ENCODE data around the gene PI16.
"Not testable (repeated sequence)": the region's sequence is repeated elsewhere in the genome, so short reads cannot be mapped to it uniquely, and the experiment has no call there.

Gene PI16

DNA sequence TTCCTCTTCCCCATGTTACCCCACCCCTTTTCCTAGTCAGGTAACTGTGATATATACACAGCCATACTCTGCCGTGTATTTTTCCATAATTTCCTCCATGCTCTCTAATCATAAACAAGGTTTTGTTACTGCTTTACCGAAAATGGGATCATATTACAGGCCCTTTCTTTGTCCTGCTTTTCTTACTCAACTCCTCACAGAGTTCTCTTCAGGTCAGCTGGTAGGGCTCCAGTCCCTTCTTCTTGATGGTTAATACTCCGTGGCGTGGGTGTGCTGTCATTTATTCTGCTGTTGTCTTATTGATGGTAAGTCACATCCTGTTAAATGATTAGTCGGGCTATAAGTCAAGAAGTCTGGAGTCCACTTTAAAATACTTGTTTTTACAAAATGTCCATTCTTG is 24.9 kb upstream of the PI16 start:
- no peak for DNase-seq

DNA sequence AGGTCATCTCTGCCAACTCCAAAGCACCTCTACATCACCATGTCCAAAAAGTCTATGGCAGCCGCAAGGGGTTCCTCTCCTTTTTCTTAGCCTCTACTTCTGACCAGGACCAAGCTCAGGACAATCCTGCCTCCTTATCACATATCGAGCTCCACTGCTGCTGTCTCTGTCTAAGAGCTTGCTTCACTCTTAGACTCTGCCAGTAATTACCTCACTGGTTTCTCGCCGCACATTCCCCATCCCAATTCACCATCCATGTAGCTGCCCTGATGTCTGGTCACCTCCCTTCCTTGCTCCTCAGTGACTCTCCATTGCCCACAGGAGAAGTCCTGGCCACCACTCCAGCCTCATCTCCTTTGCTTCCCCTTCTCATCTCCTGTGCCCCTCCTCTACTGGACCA is 24.1 kb upstream of the PI16 start:
- no peak for DNase-seq

DNA sequence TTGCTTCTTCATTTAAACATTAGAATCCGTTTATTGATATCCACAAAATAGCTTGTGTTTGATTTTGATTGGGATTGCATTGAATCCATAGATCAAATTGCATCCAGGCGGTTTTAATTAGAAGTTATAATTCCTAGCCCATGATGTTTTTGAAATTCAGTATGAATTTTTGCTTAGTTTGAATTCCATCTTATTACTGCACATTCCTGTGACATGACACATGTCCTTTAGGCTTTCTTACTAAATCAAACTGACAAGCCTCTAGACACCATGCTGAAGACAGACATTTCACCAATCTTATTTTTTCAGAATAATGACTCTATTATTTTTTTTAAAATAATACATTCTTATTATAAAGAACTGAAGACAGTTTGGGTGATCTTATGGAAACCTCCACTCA is 21.4 kb upstream of the PI16 start:
- DNase-seq: no peak

DNA sequence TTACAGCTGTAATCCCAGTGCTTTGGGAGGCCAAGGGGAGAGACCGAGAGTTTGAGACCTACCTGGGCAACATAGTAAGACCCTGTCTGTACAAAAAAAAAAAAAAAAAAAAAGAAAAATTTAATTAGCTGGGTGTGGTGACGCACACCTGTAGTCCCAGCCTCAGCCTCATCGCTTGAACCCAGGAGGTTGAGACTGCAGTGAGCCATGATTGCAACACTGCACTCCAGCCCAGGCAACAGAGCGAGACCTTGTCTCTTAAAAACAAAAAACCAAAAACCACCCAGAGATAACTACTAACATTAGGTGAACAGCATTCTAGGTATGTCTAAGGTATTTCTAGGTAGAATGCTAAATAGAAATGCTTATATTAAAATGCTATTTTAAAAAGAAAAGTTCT is 21.0 kb upstream of the PI16 start:
- DNase-seq: no peak

DNA sequence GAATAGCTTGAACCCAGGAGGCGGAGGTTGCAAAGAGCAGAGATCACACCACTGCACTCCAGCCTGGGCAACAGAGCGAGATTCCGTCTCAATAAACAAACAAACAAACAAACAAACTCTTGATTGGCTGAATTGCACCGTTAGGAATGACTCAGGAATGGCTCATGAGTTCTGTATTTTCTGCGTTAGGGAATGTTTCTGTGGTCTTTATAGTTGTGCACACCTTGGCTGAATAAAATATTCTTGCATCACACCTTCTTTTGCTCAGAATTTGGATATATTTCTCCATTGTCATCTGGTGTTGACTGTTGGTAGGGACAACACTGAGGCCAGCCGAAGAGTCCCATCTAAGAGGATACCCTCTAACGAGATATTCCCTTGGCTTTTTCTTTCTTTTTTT is 19.6 kb upstream of the PI16 start:
- DNase-seq: no peak

DNA sequence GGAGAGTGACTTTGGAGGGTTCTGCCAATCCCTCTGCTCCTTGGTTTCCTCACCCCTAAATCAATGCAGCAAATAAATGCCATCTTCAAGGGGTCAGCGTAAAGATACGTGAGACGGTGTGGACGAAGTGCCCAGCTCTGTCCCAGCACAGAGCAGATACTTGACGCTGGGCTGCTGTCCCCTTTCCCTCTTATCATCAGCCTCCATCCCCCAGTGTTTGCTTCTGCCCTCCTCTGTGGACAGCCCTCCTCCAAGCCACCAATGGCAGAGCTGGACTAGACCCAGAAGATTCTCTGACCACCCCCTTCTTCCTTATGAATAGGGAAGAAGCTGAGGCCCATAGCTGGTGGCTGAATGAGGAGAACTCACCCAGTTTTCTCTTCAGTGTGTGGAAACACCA is 17.7 kb upstream of the PI16 start:
- DNase-seq: no peak

DNA sequence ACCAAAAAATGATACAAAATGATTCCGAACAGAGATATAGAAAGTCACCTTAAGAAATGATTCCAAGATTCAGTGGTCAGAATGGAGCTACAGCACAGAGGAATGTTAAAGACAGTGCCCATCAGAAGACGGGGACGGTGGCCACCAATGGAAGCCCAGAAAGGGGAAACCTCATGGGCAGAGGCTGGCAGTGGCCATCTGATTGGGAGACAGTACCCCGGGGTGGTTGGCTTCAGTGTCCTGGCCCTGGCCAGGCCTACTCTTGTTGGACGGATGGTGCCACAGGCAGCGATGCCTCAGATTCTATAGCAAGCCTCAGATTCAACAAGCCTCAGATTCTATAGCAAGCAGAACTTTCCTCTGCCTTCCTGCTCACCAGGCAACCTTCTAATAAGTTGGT is 16.6 kb upstream of the PI16 start:
- no peak for DNase-seq

DNA sequence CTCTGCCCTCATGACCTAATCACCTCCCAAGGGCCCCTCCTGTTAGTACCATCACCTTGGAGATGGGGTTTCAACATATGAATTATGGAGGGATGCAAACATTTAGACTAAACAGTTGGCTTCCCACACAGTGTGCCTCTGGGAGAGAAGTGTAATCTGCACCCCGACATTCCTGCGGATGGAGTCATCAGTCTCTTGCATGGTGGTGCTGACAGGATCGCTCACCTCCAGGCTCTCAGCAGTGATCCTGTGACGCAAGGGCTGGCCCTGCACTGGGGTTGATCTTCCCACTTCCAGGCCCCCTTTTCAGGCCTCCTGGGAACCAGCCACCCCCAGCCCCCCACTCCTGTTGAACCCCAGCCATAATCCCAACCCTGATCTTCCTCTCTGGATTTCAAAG is 16.0 kb upstream of the PI16 start:
- DNase-seq: no peak

DNA sequence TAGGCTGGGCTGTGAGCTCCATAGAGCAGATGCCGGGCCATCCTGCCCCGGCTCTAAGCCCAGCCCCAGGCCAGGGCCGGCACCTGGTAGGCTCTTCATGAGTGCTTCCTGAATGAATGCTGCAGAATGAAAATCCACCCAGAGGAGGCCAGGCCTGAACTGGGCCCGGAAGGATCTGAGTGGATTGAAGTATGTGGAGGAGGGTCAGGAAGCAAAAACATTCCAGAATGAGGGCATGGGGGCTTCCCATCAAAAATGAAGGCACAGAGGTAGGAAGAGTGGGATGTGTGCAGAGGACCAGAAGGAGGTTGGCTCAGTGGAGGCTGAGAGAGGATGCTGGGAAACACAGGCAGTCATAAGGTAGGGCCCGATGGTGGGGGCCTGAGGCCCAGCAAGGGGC is 15.5 kb upstream of the PI16 start:
- DNase-seq: not testable (repeated sequence)

DNA sequence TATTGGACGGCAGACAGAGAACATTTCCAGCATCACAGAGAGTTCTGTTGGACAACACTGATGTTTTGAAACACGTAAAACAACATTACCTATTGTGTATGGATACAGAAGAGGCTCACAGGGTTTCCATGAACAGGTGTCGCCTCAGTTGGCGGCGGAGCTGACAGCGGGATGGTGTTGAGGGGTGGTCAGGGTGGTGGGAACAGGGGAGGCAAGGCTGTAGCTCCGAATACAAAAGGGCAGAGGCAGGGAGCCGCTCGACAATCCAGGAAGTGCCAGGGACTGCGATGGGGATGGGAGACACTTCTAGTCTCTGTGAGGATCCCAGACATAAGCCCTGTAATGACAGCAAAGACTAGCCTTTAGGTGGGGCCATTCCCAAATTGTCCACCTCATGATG is 14.5 kb upstream of the PI16 start:
- DNase-seq: no peak

DNA sequence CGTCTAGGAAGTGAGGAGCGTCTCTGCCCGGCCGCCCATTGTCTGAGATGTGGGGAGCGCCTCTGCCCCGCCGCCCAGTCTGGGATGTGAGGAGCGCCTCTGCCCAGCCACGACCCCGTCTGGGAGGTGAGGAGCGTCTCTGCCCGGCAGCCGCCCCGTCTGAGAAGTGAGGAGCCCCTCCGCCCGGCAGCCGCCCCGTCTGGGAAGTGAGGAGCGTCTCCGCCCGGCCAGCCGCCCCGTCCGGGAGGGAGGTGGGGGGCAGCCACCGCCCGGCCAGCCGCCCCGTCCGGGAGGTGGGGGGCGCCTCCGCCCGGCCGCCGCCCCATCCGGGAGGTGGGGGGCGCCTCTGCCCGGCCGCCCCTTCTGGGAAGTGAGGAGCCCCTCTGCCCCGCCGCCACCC is 13.0 kb upstream of the PI16 start:
- not testable (repeated sequence) for DNase-seq

DNA sequence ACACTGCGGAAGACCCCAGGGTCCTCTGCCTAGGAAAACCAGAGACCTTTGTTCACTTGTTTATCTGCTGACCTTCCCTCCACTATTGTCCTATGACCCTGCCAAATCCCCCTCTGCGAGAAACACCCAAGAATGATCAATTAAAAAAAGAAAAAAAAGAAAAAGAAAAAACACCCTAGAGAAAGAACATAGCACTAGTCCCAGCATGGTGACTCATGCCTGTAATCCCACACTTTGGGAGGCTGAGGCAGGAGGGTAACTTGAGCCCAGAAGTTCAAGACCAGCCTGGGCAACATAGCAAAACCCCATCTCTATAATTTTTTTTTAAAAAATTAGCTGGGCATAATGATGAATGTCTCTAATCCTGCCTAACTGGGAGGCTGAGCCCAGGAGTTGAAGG is 12.2 kb upstream of the PI16 start:
- DNase-seq: not testable (repeated sequence)

DNA sequence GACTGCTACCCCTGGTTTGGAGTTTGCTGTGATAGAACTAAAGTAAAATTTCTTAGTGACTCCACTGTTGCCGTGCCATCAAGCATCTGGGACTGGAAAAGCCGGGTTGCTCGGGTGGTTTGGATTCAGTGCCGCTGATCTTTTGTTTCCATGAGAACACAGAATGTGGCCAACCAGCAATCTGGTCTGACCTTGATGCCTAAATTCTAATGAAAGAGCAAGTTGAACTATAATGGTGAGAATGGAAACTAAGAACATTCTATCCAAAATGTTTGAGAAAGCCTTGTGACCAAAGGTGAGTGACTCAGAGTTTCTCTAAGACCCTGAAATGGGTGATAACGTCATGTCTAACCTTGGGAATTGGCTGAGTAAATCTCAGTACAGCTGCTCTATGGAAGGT is 9.9 kb upstream of the PI16 start:
- no peak for DNase-seq

DNA sequence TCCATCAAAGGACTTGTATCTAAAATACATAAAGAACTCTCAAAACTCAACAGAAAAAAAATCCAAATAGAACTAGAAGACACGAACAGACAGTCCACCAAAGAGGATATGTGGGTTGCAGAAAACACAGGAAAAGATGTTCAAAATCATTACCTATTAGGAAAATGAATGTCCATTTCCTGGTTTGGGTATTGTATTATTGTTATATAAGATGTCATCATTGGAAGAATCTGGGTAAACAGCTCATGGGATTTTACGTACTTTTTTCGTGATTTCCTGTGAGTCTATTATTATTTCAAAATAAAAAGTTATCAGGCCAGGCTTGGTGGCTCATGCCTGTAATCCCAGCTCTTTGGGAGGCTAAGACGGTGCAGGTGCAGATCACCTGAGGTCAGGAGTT is 9.2 kb upstream of the PI16 start:
- DNase-seq: no peak

DNA sequence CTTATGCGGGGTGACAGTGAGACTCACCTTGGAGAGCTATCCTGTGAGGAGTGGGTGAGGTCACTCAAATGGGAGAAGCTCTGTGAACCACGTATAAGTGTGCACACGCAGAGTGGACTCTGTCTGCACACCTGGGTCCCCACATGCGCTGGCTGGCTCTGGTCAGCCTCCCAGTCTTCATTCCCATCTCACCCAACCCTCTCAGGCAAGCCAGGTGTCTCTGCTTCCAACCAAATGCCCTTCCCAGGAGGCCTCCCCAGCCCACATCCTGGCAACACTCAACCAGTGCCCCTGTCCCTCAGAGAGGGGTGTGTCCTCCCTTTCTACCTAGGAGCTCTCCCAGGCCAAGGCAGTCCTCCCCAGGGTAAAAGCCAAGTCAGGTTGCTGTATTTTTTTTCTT is 8.0 kb upstream of the PI16 start:
- no peak for DNase-seq

DNA sequence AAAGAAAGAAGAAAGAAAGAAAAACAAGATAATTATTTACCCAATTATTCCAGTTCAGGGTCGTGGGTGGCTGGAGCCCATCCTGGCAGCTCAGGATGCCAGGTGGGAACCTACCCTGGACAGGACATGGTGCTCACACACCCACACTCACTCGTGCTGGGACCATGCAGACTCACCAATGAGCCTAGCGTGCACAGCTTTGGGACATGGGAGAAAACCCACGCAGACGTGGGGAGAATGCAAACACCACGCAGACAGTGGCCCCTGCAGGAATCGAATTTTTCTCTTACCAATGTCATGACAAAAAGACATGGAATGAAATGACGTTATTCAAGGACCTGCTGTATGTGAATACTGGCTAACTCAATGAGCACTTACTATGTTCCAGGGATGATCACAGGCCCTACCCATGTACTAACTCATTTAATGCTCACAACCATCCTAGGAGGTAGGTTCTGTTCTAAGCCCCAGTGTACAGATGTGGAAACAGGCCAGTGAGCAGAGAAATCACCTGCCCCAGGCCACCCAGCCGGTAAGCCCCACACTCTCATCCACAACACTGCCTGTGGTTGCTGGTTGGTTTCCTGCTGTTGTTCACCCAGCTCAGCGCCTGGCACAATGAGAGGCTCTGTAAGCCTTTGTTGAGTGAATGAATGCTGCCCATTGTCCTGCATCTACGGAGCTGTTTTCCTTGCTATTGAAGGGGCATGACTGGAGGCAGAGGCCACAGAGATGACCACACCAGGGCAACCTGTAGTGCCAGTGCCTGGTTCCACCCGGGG is 6.8 kb upstream of the PI16 start:
- DNase-seq: peak in 1 of 4 experiments; percentile 26

DNA sequence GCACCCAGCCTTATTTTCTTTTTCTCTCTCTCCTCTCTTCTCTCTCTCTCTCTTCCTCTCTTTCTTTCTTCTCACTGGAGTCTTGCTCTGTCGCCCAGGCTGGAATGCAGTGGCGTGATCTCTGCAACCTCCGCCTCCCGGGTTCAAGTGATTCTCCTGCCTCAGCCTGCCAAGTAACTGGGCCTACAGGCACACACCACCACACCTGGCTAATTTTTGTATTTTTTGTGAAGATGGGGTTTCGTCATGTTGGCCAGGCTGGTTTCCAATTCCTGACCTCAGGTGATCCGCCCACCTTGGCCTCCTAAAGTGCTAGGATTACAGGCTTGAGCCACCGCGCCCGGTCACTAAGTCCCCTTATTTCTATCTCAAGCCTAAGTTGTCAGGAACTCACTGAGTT is 5.5 kb upstream of the PI16 start:
- not testable (repeated sequence) for DNase-seq

DNA sequence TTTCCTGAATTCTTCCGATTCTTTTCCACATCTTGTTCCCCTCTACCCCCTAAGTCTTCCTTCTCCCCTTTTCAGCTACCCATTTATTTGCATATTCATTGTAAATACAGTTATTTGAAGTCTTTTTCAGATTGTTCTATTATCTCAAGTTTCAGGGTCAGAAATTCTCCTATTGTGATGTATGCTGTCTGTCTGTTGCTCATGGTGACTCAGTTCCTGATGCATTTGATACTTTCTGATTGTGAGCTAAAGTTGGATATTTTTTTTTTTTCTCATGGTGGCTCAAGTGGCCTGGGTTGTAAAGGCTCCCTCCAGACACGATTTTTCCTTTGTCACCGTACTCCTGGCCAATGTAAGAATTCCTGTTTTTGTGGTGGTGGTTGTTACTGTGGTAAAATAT is 4.9 kb upstream of the PI16 start:
- no peak for DNase-seq

DNA sequence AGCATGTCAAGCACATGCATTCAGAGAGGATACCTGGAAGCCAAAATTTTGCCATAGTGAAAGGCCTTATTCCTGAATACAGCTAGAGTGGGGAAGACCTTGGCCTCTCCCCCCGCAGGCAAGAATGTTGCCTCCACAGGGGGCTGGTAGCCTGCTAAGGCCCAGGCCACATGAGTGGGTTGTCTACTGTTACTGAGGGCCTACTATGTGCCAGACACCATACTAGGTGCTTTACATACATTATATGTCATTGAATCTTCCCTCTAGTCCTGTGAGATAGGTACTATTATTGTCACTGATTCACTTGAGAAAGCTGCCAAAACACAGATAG is 642 bp upstream of the PI16 start:
- no peak for DNase-seq

DNA sequence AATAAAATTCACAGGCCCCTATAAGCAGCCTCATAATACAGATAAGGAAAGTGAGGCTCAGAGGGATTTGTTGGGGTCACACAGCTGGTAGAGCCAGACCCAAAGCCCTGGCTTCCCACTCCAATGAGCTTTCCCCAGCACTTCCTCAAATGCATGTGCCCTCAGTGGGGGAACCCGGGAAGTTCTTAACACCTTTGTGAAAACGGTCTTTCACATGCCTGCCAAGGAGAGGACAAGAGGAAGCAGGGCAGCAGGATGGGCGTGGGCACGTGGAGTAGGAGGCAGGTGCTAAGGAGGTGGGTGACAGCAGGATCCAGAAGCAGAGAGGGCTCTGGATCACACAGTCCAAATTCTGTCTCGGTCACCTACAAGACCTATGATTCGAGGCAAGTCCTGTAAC is 598 bp downstream of the PI16 start:
- no peak for DNase-seq

DNA sequence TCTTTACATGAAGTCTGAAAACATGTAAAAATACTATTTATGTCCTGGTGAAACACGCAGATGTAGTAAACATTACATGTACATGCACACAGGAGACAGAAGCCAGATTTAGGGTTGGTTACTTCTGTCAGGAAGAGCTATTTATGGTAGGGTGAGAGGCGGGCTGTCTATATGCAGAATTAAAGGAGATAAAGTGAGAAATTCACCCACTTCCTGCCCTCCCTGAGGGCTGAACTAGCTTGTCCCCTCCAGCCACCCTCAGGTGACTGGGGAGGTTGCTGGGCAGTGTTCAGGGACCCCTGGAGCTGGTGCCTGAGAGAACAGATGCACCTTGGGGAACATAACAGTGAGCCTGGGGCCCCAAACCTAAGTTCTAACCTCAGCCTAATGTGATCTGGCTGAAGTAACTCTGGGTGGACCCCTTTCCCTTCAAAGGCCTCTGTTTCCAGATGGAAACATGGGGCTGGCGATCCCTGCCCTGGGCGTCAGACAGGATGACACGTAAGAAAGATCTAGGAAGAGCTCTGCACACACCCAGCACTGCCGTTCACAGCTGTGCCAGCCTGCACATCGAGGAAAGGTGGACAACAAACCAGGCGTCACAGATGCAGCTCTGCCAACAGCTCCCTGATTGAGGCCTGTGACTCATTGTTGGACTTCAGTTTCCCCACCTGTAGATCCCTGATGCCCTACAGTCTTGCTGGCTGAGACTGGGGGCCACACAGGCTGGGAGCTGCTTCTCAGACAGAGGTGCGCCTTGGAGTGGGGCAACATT is 1.3 kb downstream of the PI16 start:
- DNase-seq: no peak

DNA sequence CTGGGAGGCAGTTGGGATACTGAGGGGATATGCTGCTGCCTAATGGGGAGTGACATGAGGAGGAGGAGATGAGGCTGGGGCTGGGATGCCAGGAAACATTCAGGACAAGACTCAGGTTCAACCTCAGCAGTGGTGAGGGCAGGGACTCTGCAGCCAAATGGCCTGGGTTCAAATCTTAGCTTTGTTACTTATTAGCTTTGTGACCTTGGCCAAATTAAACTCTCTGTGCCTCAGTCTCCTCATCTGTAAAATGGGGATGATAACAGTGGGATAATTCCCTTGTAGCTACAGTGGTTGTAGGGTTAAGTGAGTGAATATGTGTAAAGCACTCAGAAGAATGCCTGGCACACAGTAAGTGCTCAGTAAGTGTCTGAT is 1.9 kb downstream of the PI16 start:
- no peak for DNase-seq

DNA sequence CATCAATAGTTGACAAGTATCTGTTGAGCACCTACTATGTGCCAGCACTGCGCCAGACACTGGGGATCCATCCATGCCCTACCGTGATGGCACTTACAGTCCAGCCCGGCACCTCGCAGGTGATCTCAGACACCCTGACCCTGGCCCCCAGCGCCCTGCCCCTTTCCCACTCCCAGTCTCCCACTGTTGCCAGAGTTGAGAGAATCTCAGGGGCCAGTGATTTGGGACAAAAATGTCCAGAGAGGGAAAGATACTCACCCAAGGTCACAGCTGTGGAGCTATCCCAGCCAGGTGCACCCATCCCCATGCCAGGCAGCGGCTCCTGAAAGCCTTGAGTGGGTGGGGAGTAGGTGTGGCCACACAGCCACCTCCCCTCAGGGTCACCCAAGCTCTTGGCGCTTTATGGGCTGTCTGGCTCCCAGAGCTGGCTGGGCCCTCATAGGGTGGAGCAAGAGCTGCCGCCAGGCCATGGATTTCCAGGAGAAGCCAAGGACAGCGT is 3.3 kb downstream of the PI16 start:
- DNase-seq: no peak

DNA sequence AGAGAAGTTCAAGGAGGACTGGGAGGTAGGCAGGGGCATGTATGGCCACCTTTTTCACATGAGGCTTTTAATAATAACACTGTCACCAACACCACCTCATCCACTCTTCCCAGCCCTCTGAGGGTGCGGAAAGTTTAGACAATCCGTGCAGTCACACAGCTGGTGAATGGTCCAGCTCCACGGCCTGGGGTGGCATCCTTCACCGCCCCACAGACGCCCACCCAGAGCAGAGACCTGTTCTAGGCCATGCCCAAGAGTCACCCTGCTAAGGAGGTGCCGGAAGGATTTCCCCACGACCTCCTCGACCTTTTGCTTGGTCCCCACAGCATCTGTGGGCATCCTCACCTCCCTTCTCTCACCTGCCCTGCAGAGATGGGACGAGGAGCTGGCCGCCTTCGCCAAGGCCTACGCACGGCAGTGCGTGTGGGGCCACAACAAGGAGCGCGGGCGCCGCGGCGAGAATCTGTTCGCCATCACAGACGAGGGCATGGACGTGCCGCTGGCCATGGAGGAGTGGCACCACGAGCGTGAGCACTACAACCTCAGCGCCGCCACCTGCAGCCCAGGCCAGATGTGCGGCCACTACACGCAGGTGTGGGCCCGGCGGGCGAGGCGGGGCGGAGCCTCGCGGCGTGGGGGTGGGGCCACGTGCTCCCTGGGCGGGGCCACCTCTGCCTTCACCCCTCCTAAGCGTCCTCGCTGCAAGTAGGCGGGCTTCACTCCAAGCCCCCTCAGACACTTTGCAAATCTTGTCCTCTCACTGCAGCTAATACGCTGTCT is 4.4 kb downstream of the PI16 start:
- DNase-seq: no peak

Data from activated naive CD4-positive, alpha-beta T cell (primary cell).